GM12892 (cell line): ENCODE data around the gene FAM222A. TPM values are rescaled to one million over a fixed set of nuclear protein-coding genes. Genes with fewer than 3 reads are reported as not detected.
A peak's percentile ranks its signal among the peaks of the same experiment; 100 is the strongest.

Source experiments
- DNase-seq: peaks from one replicate; pipeline ENCODE4 v3.0.0; 2011; ENCODE audit not compliant: insufficient read length
- FAIRE-seq: peaks from 2 replicates; lab custom pipeline; 2011; peaks lifted over from hg19 to GRCh38; lab: Jason Lieb, UNC
- POLR2A ChIP-seq: IDR thresholded peaks from 2 replicates; pipeline ENCODE4 v1.6.1; 2011; ENCODE audit warnings: low read depth, low read length, control low read depth
- POLR2AphosphoS5 ChIP-seq: IDR thresholded peaks from 2 replicates; pipeline ENCODE4 v1.6.1; 2011; ENCODE audit warnings: low read depth, low read length, control low read depth
- TAF1 ChIP-seq: IDR thresholded peaks from 2 replicates; pipeline ENCODE4 v1.6.1; 2011; ENCODE audit warnings: low read depth, mild to moderate bottlenecking, control low read depth, low read length, borderline replicate concordance
- polyA plus RNA-seq: library from polyadenylated mRNA; unstranded; fragments of >200 nt; gene quantifications from one replicate; pipeline ENCODE4 v1.2.1, GENCODE V29; 2012; ENCODE audit warnings: missing spikeins, inconsistent platforms; ENCODE audit not compliant: missing spikeins

The FAM222A gene
- not detected for polyA plus RNA-seq

DNA sequence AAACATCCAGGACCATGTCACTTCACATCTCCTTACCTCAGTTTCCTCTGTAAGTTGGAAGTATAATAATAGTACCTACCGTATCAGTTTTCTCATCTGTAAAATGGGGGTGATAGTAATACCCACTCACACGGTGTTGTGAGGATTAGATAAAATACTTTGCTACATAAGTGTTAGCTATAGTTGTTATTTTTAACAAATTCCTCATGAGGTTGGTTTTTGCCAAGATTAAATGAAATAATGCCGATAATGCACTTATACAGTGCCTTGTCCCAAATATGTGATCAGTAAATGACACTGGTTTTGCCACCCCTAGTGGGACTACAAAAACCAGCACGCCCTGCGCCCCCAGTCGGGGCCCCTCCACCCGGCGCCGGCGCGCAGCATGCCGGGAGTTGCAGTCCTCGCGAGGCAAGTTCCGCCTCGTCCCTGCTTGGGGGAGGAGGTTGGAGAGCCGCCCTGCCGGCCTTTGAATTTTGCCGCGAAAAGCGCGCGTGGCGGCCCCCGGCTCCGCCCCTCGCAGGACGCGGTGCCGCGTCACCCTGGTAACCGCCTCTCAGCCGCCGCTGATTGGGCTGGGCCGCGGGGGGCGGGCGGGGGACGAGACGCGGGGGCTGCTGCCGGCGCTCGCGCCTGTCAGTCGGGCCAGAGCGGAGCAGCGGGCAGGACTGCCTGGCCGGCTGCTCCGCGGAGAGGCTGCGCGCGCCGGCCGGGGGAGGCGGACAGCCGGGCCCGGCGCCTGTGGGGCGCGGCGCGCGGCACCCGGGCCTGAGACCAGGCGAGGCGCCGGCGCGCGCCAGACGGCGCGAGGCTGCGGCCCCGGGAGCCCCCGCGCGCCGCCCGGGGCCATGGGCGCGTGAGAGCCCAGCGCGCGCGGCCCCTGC, at the start of gene FAM222A:
Gene FAM222A (plus strand): TSS at position 639 of the 884 bp plus-strand sequence. CDS start 30,322 bp downstream, outside the sequence.
- TF ChIP-seq TAF1 (peak; percentile 58; the same call in 1 of the 2 replicates), POLR2A (no peak)
- DNase-seq (peak; percentile 97), FAIRE-seq (peak; percentile 95)

DNA sequence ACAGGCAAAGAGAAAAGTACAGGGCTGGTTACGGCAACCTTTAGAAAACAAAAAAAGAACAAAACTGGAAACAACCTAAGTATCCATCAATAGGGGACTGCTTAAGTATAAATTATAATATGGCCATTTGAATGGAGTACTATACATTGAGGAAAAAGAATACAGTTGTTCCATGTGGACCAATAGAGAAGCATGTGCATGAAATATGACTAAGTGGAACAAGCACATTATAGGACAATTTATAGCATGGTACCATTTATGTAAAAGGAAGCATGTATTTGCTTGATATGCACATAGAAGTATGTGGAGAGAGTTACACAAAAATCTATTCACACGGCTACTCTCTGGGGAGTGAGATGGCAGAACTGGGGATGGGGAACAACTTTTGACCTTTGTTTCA, 49.2 kb upstream of the FAM222A start:
- no peak for DNase-seq
- TF ChIP-seq POLR2AphosphoS5 (no peak), POLR2A (no peak), TAF1 (no peak)
- no peak for FAIRE-seq

DNA sequence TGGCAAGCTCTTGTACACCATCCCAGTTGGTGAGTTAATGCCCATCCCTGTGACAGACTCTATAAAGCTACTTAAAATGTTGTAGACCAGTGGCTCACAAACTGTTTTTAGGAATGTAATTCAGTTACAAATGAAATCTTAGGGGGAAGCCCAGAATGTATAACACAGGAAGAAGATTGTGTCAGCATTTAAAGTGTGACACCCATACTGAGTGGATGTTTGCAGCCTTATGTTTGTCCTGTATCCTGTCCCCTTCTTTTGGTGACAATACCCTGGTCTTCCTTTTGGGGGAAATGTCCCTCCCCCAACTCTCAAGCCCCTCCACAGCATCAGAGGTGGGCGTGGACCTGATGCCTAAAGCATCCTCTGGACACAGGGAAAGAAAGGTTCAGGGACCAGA, 47.6 kb upstream of the FAM222A start:
- FAIRE-seq (no peak), DNase-seq (no peak)
- TF ChIP-seq POLR2A (no peak), TAF1 (no peak)

DNA sequence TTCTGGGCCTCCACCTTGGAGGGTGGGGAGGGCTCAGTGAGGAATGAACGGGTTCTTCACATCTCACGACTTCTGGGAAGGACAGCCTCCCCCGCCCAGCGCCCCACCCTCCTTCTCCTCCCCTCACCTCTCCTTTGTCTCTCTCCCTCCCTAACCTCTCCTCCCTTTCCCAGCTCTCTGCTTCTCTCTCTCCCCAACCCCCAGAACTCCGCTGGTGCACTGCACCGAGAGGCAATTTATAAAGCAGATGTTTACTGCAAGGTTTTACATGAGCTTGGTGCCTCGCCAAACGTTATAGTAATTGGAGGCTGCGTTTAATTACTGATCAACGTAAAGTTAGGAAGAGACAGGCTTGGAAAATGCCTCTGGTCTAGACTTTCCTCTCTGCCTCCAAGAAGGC, 42.9 kb upstream of the FAM222A start:
- TF ChIP-seq POLR2AphosphoS5, result no peak
- no peak for TF ChIP-seq POLR2A
- TF ChIP-seq TAF1, result no peak
- FAIRE-seq, result no peak
- no peak for DNase-seq

DNA sequence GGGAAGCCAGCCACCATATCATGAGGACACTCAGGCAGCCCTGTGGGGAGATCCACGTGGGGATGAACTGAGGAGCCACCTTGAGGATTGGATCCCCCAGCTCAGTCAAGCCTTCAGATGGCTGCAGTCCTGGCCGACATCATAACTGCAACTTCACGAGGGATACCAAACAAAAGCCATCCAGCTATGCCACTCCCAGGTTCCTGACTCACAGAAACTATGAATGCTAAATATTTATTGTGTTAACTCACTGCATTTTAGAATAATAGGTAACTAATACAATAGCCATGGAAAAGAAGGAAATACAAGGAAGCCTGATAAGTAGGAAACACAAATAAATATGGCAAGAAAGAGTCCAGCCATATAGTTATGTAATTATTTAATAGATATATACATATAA, 42.1 kb upstream of the FAM222A start:
- FAIRE-seq, result no peak
- DNase-seq, result no peak
- TF ChIP-seq POLR2AphosphoS5, result no peak
- no peak for TF ChIP-seq TAF1
- no peak for TF ChIP-seq POLR2A

DNA sequence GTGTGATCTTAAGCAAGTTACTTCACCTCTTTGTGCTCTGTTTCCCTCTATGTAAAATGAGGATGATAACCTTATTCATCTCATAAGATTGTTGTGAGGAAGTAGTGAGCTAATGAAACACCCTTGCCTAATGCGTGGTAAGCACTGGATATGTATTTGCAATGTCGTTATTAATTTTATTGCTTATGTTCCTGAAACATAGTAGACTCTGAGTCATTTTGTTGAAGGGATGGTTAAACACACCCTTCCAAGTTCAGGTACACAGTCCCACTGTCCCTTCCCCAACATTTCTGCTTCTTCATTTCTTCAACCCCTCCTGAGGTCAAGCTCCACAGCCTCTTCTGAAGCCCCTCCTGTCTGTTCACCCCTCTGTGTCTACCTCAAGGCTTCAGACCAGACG, 40.2 kb upstream of the FAM222A start:
- no peak for DNase-seq
- TF ChIP-seq TAF1, result no peak
- no peak for TF ChIP-seq POLR2A
- no peak for TF ChIP-seq POLR2AphosphoS5
- FAIRE-seq, result no peak

DNA sequence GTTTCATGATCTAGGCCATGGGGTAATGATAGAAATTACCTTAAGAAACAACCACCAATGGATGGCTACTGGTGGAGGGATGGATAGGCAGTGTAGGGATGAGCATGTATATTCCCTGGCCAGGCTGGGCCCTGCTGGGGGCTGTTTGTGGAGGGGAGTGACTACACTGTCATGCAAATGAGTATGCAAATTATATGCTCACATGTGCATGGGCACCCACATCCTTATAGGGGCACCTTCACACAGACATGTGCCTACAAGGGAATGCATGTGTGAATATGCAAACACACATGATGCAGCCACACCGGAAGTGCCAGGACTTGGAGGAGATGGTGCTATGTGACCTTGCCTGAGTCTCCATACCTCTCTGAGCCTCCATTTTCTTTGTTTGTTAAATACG, 39.7 kb upstream of the FAM222A start:
- no peak for FAIRE-seq
- TF ChIP-seq POLR2A (no peak), TAF1 (no peak), POLR2AphosphoS5 (no peak)
- no peak for DNase-seq

DNA sequence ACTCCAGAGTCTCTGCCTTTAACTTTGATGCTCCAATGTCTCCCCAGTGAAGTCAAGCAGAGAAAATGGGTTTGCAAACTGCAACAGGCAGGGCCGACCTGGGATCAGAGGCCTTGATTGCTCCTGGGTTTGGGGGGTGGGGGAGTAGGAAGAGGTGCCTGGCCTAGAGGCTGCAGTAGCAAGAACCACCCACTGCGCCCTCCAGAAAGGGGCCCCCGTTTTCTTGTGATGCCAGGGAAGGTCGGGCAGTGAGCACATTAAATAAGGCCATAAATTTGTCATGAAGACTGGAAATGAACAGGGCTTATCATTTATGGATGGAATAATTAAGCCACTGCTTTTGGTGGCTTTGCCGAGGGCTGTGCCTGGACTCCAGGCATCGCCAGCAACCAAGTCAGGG, 38.2 kb upstream of the FAM222A start:
- no peak for FAIRE-seq
- no peak for DNase-seq
- TF ChIP-seq POLR2A, result no peak

DNA sequence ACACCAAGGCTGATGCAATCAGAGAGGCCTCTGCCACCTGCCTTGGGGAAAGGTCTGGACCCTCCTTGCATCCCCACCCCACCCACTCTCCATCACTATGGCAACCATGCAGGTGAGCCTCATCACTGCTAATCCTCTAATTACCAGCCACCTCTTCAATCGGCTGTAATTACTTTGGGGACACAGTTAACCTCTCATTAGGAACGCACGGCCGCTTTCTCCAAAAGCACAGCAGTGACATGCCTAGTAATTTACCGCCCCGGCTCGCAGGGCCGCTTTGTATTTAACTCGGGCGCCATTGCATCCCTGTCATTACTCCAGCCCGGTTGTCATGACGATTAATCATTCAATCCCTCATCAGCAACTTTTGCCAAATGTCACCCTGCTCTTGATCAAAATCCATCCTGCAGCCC, 36.3 kb upstream of the FAM222A start:
- DNase-seq, result no peak
- FAIRE-seq, result no peak
- no peak for TF ChIP-seq POLR2A
- TF ChIP-seq TAF1, result no peak
- no peak for TF ChIP-seq POLR2AphosphoS5

DNA sequence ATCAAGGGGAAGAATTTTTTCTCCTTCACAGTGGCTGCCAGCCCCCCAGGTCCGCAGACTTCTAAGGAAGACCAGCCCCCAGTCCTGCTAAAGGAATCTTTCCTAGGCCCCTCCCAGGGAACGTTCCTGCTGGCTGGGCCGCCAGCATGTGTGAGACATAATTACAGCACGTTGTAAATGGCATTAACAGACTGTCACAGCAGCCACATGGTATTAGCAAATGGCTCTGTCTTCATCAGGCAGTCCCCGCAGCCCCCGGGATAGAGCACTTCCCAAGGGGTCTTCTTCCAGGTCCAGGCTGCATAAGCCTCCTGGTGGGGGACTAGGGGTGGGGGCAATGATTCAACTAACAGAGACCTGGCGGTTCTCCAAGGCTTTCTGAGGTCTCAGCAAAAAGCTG, 34.9 kb upstream of the FAM222A start:
- no peak for FAIRE-seq

DNA sequence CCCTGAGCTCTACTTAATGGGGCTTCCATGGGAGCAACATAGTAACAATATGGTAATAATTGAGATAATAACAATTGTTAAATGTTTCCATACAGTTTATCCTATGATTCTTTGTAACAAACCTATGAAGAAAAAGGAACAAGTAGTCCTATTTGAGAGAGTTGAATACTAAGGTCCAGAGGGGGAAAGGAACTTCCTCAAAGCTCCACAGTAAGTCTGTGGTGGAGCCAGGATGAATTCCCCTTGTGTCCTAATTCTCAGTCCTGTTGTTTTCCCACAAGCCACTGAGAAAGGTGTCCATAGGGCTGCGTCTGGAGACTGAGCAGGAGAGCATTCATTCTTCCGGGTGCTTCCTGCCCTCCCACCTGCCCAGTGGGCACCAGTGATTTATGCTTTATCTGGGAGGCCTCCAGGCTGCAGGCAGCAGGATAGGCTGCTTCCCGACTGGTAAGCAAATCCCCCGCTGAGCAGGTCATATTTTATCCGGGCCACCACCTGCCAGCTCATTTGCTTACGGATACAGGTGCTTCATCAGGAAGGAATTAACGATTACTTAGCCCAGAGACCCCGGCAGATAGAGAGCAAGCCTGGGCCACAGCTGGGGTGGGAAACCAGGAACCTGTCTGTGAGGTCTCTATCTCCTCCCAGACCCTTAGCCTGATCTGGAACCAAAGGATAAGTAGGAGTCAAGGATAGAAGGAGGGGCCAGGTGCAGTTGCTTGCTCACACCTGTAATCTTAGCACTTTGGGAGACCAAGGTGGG, 33.9 kb upstream of the FAM222A start:
- FAIRE-seq (no peak), DNase-seq (no peak)
- no peak for TF ChIP-seq POLR2A
- TF ChIP-seq POLR2AphosphoS5, result no peak
- TF ChIP-seq TAF1, result no peak

More for the DNA sequence above, 34.9 kb upstream of the FAM222A start:
- no peak for TF ChIP-seq POLR2A
- no peak for TF ChIP-seq TAF1
- TF ChIP-seq POLR2AphosphoS5, result no peak
- DNase-seq, result no peak

DNA sequence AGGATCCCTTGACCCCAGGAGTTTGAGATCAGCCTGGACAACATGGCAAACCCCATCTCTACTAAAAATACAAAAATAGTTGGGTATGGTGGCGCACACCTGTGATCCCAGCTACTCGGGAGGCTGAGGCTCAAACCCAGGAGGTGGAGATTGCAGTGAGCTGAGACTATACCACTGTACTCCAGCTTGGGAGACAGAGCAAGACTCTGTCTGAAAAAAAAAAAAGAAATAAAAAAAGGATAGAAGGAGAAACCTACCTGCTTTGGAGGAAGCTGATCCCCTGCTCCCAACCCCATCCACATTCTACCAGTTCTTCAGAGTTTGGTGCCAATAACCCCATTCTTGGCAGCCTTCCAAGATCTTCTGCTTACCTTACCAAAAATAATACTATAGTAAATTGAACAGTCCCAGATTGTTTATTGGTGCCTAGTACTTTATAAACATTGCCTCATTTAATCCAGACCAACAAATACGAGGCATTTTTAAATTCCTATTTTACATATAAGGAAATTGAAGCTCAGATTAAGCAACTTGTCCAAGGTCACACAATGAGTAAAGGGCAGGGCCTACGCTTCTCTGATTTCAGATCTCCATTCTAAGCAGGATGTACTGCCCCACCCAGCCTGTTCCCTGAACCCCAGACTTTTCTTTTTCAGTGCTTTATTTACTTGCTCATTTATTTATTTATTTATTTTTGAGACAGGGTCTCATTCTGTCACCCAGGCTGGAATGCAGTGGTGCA, 33.2 kb upstream of the FAM222A start:
- TF ChIP-seq POLR2AphosphoS5 (no peak), TAF1 (no peak), POLR2A (no peak)
- DNase-seq, result no peak
- no peak for FAIRE-seq
